ENCODE measurements around the gene CMTM5.
"Not testable (repeated sequence)": the region's sequence is repeated elsewhere in the genome, so short reads cannot be mapped to it uniquely, and the experiment has no call there.

CMTM5 gene

GRCh38 chr14:23398348-23398747, 21.5 kb downstream of the CMTM5 start:
- DNase-seq (ENCODE audit: low read depth in 4 of 4, low spot score in 1 of 4) = no peak

- DNase-seq (ENCODE audit: low read depth in 4 of 4, low spot score in 1 of 4) = no peak
These were observed 22.3 kb downstream of the CMTM5 start for GRCh38 chr14:23399136-23399535.

GRCh38 chr14:23399591-23399990, 22.7 kb downstream of the CMTM5 start:
- no peak for DNase-seq (ENCODE audit: low read depth in 4 of 4, low spot score in 1 of 4)

GRCh38 chr14:23400496-23401149, 23.8 kb downstream of the CMTM5 start:
- DNase-seq (ENCODE audit: low read depth in 4 of 4, low spot score in 1 of 4) = not testable (repeated sequence)

GRCh38 chr14:23401291-23401690, 24.4 kb downstream of the CMTM5 start:
- no peak for DNase-seq (ENCODE audit: low read depth in 4 of 4, low spot score in 1 of 4)

- DNase-seq (ENCODE audit: low read depth in 4 of 4, low spot score in 1 of 4) = no peak
These were observed 25.7 kb downstream of the CMTM5 start for GRCh38 chr14:23402296-23403138.

- no peak for DNase-seq (ENCODE audit: low read depth in 4 of 4, low spot score in 1 of 4)
These were observed 26.2 kb downstream of the CMTM5 start for GRCh38 chr14:23403139-23403438.

- DNase-seq (ENCODE audit: low read depth in 4 of 4, low spot score in 1 of 4) = no peak
These were observed 27.1 kb downstream of the CMTM5 start for GRCh38 chr14:23403908-23404307.

GRCh38 chr14:23404331-23404900, 27.6 kb downstream of the CMTM5 start:
- no peak for DNase-seq (ENCODE audit: low read depth in 4 of 4, low spot score in 1 of 4)

- DNase-seq (ENCODE audit: low read depth in 4 of 4, low spot score in 1 of 4) = no peak
These were observed 28.2 kb downstream of the CMTM5 start for GRCh38 chr14:23405096-23405495.

GRCh38 chr14:23405516-23406025, 28.7 kb downstream of the CMTM5 start:
- DNase-seq (ENCODE audit: low read depth in 4 of 4, low spot score in 1 of 4) = no peak

- no peak for DNase-seq (ENCODE audit: low read depth in 4 of 4, low spot score in 1 of 4)
These were observed 29.4 kb downstream of the CMTM5 start for GRCh38 chr14:23406244-23406643.

- DNase-seq (ENCODE audit: low read depth in 4 of 4, low spot score in 1 of 4) = no peak
These were observed 30.0 kb downstream of the CMTM5 start for GRCh38 chr14:23406725-23407355.

GRCh38 chr14:23407516-23408306, 30.9 kb downstream of the CMTM5 start, which contains the start of gene MYH6:
TSS of gene MYH6 (minus strand) at chr14:23408273. CDS start at chr14:23407223, 1,050 bp downstream.
- DNase-seq (ENCODE audit: low read depth in 4 of 4, low spot score in 1 of 4) = no peak

GRCh38 chr14:23408307-23408630, 31.4 kb downstream of the CMTM5 start:
- no peak for DNase-seq (ENCODE audit: low read depth in 4 of 4, low spot score in 1 of 4)

- DNase-seq (ENCODE audit: low read depth in 4 of 4, low spot score in 1 of 4) = no peak
These were observed 32.6 kb downstream of the CMTM5 start for GRCh38 chr14:23409475-23409874.

- DNase-seq (ENCODE audit: low read depth in 4 of 4, low spot score in 1 of 4) = no peak
These were observed 33.3 kb downstream of the CMTM5 start for GRCh38 chr14:23409966-23410635.

- DNase-seq (ENCODE audit: low read depth in 4 of 4, low spot score in 1 of 4) = no peak
These were observed 35.0 kb downstream of the CMTM5 start for GRCh38 chr14:23411563-23412525.

- DNase-seq (ENCODE audit: low read depth in 4 of 4, low spot score in 1 of 4) = no peak
These were observed 36.8 kb downstream of the CMTM5 start for GRCh38 chr14:23413681-23414080.

Data from stimulated activated CD4-positive, alpha-beta T cell treated with anti-CD3 and anti-CD28 coated beads, Interleukin-1b, Interleukin-23, amount 100 ng/mL, for 24 hours (primary cell).